Hypothalamus (tissue), 51 donors: Measurements from ENCODE around the gene MLYCD.

Source experiments
- DNase-seq, 51 donors: peaks; one replicate each; lab custom pipeline; 2025; lab: John Stamatoyannopoulos, UW

The MLYCD gene

DNA sequence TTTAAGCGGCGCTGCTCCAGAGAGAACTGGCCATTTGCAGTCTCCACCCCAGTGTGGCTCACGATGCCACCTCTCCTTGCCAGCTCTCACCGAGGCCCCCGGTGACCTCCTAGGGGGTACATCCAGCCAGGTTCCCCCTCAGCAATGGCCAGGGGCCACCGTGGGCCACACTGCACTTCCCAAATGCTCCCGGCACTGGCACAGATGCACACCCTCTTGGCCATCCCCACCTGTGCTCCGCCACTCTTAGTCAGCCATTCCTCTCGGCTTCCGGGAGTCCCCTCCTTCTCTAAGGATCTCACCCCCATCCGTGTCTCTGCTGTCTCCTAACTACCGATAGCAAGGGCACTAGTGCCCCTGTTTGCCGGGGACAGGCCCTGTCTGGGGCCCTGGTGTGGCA lies 25.8 kb downstream of the MLYCD start:
- DNase-seq = no peak

- DNase-seq = no peak
Observed at GRCh38 chr16:83925095-83925905, 26.4 kb downstream of the MLYCD start.

DNA sequence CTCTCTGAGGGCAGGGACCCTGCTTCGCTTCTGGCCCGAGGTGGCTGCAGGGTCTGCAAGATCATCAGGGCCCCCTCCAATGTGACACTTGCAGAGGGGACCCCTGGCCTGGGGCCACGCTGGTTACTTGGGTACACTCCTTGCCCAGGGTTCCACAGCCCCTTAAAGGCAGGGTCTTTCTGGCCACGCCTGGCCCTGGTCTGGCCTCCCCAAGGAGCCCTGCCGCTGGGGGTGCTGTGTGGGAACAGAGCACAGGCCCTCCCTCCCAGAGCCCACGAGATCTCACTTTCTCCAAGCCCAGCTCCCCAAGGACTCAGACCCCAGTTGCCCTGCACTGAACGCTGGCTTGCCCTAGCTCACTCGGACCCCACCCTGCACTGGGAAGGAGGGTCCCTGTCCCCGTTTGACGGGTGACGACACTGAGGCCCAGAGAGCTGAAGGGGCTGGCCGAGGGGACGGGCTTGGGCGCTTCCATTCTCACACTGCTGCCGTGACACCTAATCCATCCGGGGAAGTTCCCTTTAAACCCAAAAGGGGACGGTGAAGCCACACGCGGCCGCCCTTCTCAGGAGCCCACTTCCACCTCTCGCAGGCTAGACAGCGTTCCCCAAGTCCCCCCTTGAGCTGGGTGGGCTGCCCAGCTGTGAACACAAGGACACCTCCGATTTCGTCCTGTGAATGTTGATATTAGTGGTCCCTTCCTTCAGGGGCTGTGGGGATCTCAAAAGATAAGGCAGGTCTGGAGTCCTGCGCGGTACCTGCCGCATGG lies 27.2 kb downstream of the MLYCD start:
- no peak for DNase-seq

- peak in 45 of 51 donors; percentile 2 to 78 (median 39) for DNase-seq
Observed at GRCh38 chr16:83926726-83927397, 27.9 kb downstream of the MLYCD start.

DNA sequence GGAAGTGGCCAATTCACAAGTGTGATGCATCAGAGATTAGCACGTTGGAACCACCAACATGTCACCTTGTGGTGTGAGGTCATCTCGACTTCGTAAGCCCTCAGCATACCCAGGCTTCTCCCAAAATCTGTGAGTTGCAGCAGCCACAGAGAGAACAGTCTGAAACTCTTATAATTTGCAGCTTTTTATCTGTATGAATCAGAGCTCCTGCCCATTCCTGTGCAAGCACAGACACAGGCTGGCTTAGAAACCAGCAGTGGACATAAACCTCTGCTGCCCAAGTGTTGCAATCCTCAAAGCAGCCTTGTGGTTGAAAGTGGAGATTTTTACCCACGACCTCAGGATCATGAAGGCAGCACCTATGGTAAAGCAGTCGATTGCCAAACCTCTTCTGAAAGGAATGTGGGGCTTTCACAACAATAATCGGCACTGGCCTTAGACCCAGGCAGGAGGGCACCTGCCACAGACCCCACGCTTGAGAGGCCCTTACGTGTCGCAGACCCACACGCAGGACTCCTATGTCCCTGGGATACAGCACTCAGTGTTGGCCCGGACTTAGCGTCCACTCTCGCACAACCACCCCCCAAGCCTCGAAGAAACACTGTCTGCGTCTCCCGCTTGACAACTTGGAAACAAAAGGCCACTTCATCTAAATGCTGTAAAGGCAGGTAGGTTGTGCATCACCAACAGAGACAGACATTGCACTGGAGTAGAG lies 29.6 kb downstream of the MLYCD start:
- DNase-seq = no peak

GRCh38 chr16:83929811-83930555 lies 31.1 kb downstream of the MLYCD start:
- no peak for DNase-seq

DNA sequence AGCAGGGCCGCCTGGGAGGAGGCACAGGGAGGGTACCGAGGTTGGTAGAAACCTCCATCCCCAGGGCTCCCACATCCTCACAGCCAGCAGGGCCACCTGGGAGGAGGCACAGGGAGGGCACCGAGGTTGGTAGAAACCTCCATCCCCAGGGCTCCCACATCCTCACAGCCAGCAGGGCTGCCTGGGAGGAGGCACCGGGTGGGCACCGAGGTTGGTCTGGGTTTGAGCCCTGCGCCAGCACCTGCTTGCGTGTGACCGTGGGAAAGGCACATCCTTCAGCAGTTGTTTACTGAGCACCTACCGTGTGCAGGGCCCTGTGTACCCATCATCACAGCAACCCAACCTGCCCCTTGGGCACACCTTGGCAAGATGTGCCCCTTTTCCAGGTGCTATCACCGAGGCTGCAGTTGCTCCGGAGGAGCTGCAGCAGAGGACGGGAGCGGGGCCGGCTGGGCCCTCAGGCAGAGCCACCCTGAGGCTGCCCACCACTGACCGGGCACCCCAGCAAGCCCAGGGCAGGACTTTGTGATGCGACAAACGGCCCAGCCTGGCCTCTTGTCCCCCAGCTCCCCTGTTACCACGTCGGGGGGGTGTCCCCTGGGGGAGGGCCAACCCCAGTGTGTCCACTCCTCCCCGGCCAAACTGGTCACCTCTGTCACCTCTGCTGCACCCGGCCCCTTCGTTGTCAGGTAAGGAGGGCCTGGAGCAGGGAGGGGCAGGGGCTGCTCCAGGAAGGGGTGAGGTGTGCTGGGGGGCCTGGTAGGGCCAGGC lies 32.0 kb downstream of the MLYCD start:
- no peak for DNase-seq

DNA sequence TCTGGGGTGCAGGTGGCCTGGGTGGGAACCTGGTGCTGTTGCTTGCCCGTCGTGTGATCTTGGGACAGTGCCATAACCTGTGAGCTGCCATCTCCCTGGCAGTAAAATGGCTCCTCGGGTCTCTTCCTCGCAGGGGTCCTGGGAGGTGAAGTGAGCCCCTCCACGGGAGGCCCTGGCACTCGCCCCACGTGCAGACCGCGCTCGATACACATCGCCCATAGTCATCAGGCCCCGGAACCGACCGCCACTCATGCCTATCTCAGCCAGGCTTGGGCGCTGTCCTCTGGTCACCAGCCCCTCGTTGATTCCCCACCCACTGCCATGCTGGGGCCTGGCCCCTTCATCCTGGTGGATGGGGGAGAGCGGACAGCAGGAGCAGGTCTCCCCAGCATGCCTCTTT lies 32.6 kb downstream of the MLYCD start:
- DNase-seq = no peak

- DNase-seq = no peak
Observed at GRCh38 chr16:83932304-83932703, 33.4 kb downstream of the MLYCD start.

- DNase-seq = no peak
Observed at GRCh38 chr16:83932955-83933673, 34.2 kb downstream of the MLYCD start.

- DNase-seq = peak in 4 of 51 donors; percentile 6 to 52 (median 26)
Observed at GRCh38 chr16:83933885-83934683, 35.2 kb downstream of the MLYCD start.

DNA sequence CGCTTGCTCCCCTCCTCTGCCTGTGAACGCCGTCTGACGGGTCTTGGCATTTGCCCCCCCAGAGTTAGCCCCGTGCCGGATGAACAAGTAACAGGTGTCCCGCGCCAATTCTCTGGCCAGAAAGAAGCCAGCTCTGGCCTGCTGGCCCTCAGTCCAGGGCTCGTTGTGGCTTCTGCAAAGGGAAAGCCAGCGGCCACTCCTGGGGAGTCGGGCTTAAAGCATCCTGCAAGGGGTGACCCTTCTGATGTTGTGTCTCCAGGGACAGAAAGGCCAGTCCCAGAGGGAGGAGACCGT lies 35.7 kb downstream of the MLYCD start:
- no peak for DNase-seq

DNA sequence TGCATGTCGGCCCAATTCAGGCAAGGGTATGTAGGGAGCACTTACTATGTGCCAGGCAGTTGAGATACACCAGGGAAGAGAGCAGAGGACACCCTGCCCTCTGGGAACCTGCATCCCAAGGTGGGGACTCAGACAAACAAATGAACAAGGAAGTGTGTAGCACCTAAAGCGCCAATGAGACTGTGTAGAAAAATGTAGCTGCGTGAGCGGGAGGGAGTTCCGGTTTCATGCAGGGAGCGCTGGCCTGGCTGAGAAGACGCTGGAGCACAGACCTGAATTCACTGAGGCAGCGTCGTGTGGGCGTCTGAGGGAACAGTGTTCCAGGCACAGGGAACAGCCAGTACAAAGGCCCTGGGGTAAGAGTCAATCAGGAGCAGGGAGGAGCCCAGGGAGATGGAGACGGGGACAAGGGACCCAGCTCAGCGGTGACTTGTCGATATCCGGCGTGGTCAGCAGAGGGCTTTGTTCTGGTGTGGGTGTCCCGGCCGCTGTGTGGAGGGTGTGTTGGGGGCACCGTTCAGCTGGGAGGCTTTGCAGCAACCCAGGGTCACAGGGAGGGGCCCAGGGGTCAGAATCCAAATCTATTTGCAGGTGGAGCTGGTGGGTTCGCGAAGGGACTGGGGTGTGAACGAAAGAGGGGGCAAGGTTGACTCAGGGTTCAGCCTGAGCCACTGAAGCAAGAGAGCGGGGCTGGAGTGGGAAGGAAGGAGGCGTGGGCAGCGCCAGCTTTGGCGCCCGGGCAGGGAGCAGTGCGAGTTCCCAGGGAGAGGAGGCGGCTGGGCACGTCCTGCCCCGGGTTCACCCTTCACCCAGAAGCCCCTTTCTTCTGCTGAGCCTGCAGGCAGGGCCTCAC lies 36.3 kb downstream of the MLYCD start:
- no peak for DNase-seq

DNA sequence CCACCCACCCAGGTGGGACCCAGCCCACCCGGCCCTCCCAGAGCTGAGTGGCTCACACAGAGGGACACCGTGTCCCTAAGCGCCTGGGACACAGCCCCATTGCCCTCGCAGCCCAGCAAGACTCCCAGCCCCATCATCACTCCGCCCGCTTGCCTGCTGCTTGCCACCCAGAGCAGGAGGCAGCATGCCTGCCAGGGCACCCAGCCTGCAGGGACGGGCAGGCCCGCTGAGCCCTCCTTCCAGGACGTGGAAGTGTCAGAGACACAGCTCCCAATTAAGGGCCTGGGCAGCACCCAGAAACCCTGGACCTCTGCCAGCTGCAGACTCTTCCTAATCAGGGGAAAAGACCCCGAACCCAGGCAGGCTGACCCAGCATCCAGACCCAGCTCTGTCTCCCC lies 36.9 kb downstream of the MLYCD start:
- DNase-seq = no peak

- DNase-seq = no peak
Observed at GRCh38 chr16:83936581-83937165, 37.8 kb downstream of the MLYCD start.

GRCh38 chr16:83937267-83937666 lies 38.4 kb downstream of the MLYCD start:
- no peak for DNase-seq
